Stimulated activated naive CD8-positive, alpha-beta T cell treated with anti-CD3 and anti-CD28 coated beads, Interleukin-15, amount 100 ng/mL, for 72 hours (primary cell): ENCODE results near the gene ARRB1.

Source experiments
- ATAC-seq: fragments of 150-1000 bp; cut with Tn5 transposase; 2 replicates; pipeline ENCODE4 v1.10.0; 2021; ENCODE audit warnings: mild to moderate bottlenecking, moderate library complexity
- DNase-seq, 2 donors: peaks; one replicate each; pipeline ENCODE4 v3.0.0; 2021 to 2022
- H3K27ac Mint-ChIP-seq, 2 donors: one replicate each; pipeline ENCODE4 v1.8.0; 2022; ENCODE audit warnings: mild to moderate bottlenecking in 2 of 2, mixed read lengths in 2 of 2, moderate library complexity in 2 of 2
- H3K27me3 Mint-ChIP-seq: one replicate; pipeline ENCODE4 v1.8.0; 2022; ENCODE audit warnings: mixed read lengths
- H3K4me1 Mint-ChIP-seq: one replicate; pipeline ENCODE4 v1.8.0; 2022; ENCODE audit warnings: mild to moderate bottlenecking, mixed read lengths
- H3K4me3 Mint-ChIP-seq, 2 donors: one replicate each; pipeline ENCODE4 v1.8.0; 2022; ENCODE audit warnings: mild to moderate bottlenecking in 2 of 2, mixed read lengths in 2 of 2, moderate library complexity in 1 of 2
- H3K9me3 Mint-ChIP-seq, 2 donors: one replicate each; pipeline ENCODE4 v1.8.0; 2022; ENCODE audit warnings: mixed read lengths in 2 of 2

ARRB1 gene

GRCh38 chr11:75351541-75351790 is at the start of gene ARRB1:
ARRB1 (minus strand) TSS chr11:75351661; CDS start chr11:75351607, 54 bp downstream.
- no peaks in the 10 kb centered on the region for H3K27me3 Mint-ChIP-seq
- DNase-seq: no peak
- no peak for ATAC-seq
- peaks cover 77% of the 10 kb centered on the region for H3K4me1 Mint-ChIP-seq
- no peaks in the 10 kb centered on the region for H3K9me3 Mint-ChIP-seq
- peak within 1 kb of the TSS; percentile 95 to 97 for H3K27ac Mint-ChIP-seq
- H3K4me3 Mint-ChIP-seq: peak within 1 kb of the TSS; percentile 94 to 95

GRCh38 chr11:75400146-75400865 is 48.8 kb upstream of the ARRB1 start:
- Mint-ChIP-seq H3K4me3 (peak overlapping the region; percentile 93 to 97), H3K4me1 (peaks cover 59% of the 10 kb centered on the region), H3K9me3 (no peaks in the 10 kb centered on the region), H3K27ac (peak overlapping the region; percentile 99 to 100), H3K27me3 (no peaks in the 10 kb centered on the region)
- DNase-seq: no peak
- peak; percentile 34 for ATAC-seq

DNA sequence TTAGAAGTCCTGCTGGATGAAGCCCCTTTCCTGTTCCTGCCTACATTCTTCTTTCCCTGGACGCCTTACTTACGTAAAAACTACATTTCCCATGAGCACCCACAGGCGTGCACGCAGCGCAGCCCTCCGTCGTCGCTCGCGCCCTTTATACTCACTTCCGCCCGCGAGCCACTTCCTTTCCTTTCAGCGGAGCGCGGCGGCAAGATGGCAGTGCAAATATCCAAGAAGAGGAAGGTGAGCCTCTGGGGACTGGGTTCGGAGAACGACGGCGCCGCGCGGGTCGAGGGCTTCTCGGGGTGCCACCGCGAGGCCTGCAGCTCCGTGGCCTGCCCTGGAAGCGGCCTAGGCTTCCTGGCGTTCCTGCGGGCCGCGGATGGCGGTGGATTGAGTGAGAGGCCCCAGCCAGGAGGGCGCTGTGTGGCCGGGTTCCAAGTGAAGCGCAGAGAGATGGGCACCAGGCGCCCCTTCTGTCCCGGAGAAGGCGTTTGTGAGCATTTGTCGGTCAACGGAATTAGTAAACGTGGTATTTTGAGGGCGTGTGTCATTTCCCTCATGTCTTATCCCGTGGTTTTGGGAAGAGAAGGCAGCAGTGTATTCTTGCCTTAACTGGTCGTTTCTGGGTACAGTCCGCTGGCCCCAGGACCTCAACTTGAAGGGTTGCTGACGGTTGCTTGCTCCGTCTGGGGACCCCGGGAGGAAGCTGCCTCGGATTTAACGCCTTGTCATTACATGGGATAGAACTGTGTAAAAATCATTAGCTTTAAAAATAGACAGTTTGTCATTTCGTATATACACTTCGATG is 48.1 kb upstream of the ARRB1 start, which contains the start of gene RPS3:
TSS of gene RPS3 (plus strand) at position 175 of the 802 bp plus-strand sequence. CDS start at position 205, 30 bp downstream.
- DNase-seq (peak; percentile 89 to 91), ATAC-seq (peak; percentile 95)
- Mint-ChIP-seq H3K4me3 (peak within 1 kb of the TSS; percentile 93 to 97), H3K27ac (peak within 1 kb of the TSS; percentile 99 to 100), H3K9me3 (no peaks in the 10 kb centered on the region), H3K27me3 (peaks cover 3% of the 10 kb centered on the region), H3K4me1 (peaks cover 52% of the 10 kb centered on the region)

DNA sequence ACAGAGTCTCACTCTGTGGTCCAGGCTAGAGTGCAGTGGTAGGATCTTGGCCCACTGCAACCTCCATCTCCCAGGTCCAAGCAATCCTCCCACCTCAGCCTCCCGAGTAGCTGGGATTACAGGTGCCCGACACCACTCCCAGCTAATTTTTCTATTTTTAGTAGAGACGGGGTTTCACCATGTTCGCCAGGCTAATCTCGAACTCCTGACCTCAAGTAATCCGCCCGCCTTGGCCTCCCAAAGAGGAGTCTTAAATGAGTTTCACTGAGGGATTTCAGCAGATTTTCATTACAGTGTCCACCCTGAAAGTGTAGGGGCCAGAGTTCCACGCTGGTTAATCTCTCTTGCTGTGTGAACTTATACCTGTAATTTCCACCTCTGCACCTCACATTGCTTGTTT is 47.4 kb upstream of the ARRB1 start:
- Mint-ChIP-seq H3K27ac (peak overlapping the region; percentile 99 to 100), H3K4me3 (peak overlapping the region; percentile 93 to 97), H3K27me3 (peaks cover 8% of the 10 kb centered on the region), H3K4me1 (peaks cover 52% of the 10 kb centered on the region), H3K9me3 (no peaks in the 10 kb centered on the region)
- DNase-seq (no peak), ATAC-seq (peak; percentile 19)

GRCh38 chr11:75394085-75394840 is 42.8 kb upstream of the ARRB1 start:
- Mint-ChIP-seq H3K4me1 (peaks cover 12% of the 10 kb centered on the region), H3K27me3 (peaks cover 8% of the 10 kb centered on the region), H3K4me3 (no peak overlapping the region), H3K27ac (peak overlapping the region in 1 of 2 donors; percentile 46), H3K9me3 (no peaks in the 10 kb centered on the region)
- DNase-seq (no peak), ATAC-seq (peak; percentile 45)

GRCh38 chr11:75389925-75390324 is 38.5 kb upstream of the ARRB1 start:
- DNase-seq (no peak), ATAC-seq (no peak)
- H3K27me3 Mint-ChIP-seq: peaks cover 15% of the 10 kb centered on the region
- H3K27ac Mint-ChIP-seq: no peak overlapping the region
- peaks cover 8% of the 10 kb centered on the region for H3K4me1 Mint-ChIP-seq
- no peaks in the 10 kb centered on the region for H3K9me3 Mint-ChIP-seq
- no peak overlapping the region for H3K4me3 Mint-ChIP-seq

- Mint-ChIP-seq H3K9me3 (no peaks in the 10 kb centered on the region), H3K4me3 (no peak overlapping the region), H3K4me1 (peaks cover 8% of the 10 kb centered on the region), H3K27ac (no peak overlapping the region), H3K27me3 (peaks cover 10% of the 10 kb centered on the region)
- ATAC-seq: no peak
- no peak for DNase-seq
Observed at GRCh38 chr11:75389276-75389605, 37.8 kb upstream of the ARRB1 start.

GRCh38 chr11:75388386-75389275 is 37.2 kb upstream of the ARRB1 start:
- Mint-ChIP-seq H3K27ac (no peak overlapping the region), H3K4me1 (peaks cover 11% of the 10 kb centered on the region), H3K9me3 (no peaks in the 10 kb centered on the region), H3K4me3 (no peak overlapping the region), H3K27me3 (peaks cover 8% of the 10 kb centered on the region)
- DNase-seq (peak; percentile 70 to 81), ATAC-seq (peak; percentile 90)

DNA sequence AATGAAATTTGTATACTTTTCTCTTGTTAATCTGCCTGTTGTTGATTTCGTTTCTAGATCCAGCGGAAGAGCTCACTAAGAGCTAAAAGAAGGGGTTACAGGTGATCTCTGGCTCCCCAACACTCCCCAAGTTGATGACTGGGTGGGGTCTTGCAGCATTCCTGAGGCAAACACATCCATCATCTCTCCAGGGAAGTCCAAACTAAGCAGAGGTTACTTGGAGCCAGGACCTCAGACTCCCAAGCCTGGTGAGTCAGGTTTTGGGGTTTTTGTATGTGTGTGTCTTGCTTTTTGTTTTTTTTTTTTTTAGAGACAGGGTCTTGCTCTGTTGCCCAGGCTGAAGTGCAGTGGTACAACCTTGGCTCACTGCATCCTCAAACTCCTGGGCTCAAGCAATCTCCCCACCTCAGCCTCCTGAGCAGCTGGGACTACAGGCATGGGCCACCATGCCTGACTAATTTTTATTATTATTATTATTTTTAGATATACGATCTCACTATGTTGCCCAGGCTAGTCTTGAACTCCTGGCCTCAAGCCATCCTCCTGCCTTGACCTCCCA is 36.4 kb upstream of the ARRB1 start:
- no peak for DNase-seq
- ATAC-seq: no peak
- H3K9me3 Mint-ChIP-seq: no peaks in the 10 kb centered on the region
- peaks cover 8% of the 10 kb centered on the region for H3K27me3 Mint-ChIP-seq
- H3K4me1 Mint-ChIP-seq: peaks cover 18% of the 10 kb centered on the region
- H3K4me3 Mint-ChIP-seq: no peak overlapping the region
- no peak overlapping the region for H3K27ac Mint-ChIP-seq

GRCh38 chr11:75386942-75387630 is 35.6 kb upstream of the ARRB1 start:
- Mint-ChIP-seq H3K27me3 (peaks cover 8% of the 10 kb centered on the region), H3K4me1 (peaks cover 18% of the 10 kb centered on the region), H3K9me3 (no peaks in the 10 kb centered on the region), H3K27ac (no peak overlapping the region), H3K4me3 (no peak overlapping the region)
- ATAC-seq: no peak
- DNase-seq: no peak

DNA sequence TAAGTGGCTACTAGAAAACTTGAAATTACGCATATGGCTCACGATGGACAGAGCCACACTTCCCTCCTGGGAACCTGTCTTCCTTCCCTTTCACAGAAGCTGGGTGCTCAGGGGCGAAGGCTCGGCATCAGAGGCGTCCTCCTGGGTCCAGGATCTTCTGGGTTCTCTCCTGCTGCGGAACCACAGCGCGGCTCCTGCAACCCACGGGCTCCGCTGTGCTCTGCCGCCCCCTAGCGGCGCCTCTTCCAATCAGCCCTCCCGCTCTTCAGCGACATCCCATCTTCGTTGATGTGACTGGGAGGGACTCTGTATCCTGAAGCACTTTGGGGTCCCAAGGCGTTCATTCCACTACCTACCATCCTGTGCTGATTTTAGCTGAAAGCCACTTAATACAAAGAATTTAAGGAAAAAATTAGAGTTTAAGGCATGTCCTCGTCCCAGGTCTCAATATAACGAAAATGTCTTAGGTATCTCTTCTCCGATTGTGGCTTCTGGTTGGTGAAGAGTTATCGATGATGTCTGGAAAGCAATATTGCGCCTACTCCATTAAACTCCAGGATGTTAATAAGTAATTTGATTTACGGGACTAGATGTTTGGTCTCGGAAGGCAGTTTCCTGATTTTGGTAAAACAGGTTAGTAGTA is 33.1 kb upstream of the ARRB1 start:
- peak; percentile 70 to 73 for DNase-seq
- Mint-ChIP-seq H3K27ac (peak overlapping the region in 1 of 2 donors; percentile 27), H3K27me3 (peaks cover 8% of the 10 kb centered on the region), H3K9me3 (no peaks in the 10 kb centered on the region), H3K4me3 (peak overlapping the region; percentile 68 to 72), H3K4me1 (peaks cover 27% of the 10 kb centered on the region)
- ATAC-seq: peak; percentile 81

DNA sequence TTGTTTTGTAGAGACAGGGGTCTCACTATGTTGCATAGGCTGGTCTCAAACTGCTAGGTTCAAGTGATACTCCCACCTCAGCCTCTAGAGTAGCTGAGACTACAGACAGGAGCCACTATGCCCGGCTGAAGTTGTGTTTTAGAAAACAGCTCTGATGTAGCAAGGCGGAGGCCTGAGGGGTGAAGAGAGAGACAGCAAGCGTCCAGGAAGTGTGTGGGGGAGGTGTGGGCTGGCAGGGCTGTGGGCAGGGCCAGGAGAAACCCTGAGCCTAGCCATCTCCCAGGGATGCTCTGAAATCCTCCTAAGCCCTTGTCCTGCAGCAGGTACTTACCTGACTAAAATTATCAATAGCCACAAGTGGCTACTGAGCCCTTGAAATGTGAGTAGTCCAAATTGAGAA is 31.8 kb upstream of the ARRB1 start:
- Mint-ChIP-seq H3K9me3 (no peaks in the 10 kb centered on the region), H3K27me3 (peaks cover 8% of the 10 kb centered on the region), H3K4me1 (peaks cover 27% of the 10 kb centered on the region), H3K4me3 (peak overlapping the region; percentile 39 to 58), H3K27ac (peak overlapping the region; percentile 81 to 82)
- ATAC-seq (peak; percentile 81), DNase-seq (peak in 1 of 2 donors; percentile 42)

DNA sequence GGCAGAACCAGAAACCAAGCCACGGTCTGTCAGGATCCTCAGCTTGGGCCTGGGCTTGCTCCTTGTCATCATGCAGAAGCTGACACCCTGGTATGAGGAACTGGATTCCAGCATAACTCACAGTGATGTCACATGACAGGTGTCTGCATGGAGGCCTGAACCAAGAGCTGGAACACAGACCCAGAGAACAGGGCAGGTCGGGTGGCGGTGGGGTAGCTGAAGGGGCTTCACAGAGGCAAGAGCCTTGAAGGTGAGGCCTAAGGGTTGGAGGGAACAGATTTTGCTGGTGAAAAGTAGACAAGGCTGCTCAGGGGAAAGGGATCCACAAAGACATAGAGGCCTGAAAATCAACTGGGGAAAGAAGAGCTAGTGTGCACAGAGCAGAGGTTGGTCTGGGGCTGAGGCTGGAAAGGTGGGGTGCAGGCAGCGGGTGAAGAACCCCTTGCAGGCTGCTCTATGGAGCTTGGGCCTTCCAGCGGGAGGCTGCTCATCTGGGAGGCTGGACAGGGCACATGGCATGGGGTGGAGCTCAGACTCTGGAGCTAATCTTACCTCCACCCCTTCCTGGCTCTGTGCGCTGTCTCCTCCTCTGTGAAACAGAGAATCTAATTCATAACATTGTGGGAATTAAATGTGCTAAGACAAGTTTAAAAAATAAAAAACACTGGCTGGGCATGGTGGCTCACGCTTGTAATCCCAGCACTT is 29.4 kb upstream of the ARRB1 start:
- no peak for DNase-seq
- Mint-ChIP-seq H3K4me3 (no peak overlapping the region), H3K27ac (no peak overlapping the region), H3K9me3 (no peaks in the 10 kb centered on the region), H3K4me1 (peaks cover 27% of the 10 kb centered on the region), H3K27me3 (no peaks in the 10 kb centered on the region)
- ATAC-seq: no peak
